Epithelial cell of prostate (primary cell): Measurements from ENCODE around the gene CHODL.

ENCODE experiments used
- DNase-seq: peaks from one replicate; pipeline ENCODE4 v3.0.0-alpha.2; 2011; ENCODE audit warnings: low read depth, low spot score
- H3K27ac ChIP-seq: fragments of 450-650 bp; 2 replicates; pipeline ENCODE4 v1.5.1; 2017; ENCODE audit warnings: mild to moderate bottlenecking

Gene CHODL

GRCh38 chr21:18244671-18245463 lies at the start of gene CHODL:
TSS of gene CHODL (plus strand) at chr21:18244833. CDS start at chr21:18245224, 391 bp downstream.
- H3K27ac ChIP-seq = no peak within 1 kb of the TSS
- DNase-seq = no peak

DNA sequence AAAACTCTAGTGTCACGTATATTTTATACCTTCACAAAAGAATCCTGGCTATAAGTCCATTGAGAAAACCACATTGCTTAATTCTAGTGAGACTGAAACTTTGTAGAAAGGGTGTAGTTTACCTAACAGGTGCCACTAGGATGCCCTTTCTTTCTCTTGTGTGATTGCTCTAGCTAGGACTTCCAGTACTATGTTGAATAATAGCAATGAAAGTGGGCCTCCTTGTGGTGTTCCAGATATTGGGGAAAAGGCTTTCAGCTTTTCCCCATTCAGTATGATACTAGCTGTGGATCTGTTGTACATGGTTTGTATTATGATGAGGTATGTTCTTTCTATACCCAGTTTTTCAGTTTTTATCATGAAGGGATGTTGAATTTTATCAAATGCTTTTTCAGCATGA lies 39.7 kb upstream of the CHODL start:
- DNase-seq = no peak

DNA sequence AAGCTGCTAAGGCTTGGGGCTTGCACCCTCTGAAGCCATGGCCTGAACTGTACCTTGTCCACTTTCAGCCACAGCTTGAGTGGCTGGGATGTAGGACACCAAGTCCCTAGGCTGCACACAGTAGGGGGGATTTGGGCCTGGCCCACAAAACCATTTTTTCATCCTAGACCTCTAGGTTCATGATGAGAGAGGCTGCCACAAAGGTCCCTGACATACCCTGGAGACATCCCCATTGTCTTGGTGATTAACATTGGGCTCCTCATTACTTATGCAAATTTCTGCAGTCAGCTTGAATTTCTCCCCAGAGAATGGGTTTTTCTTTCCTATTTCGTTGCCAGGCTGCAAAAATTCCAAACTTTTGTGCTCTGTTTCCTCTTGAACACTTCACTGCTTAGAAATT lies 26.3 kb upstream of the CHODL start:
- no peak overlapping the region for H3K27ac ChIP-seq
- no peak for DNase-seq

More for the DNA sequence above, 39.7 kb upstream of the CHODL start:
- H3K27ac ChIP-seq = no peak overlapping the region

- no peak overlapping the region for H3K27ac ChIP-seq
- DNase-seq = no peak
These were observed 24.1 kb upstream of the CHODL start for GRCh38 chr21:18220498-18220897.

GRCh38 chr21:18222346-18222745 lies 22.3 kb upstream of the CHODL start:
- no peak overlapping the region for H3K27ac ChIP-seq
- DNase-seq = no peak

DNA sequence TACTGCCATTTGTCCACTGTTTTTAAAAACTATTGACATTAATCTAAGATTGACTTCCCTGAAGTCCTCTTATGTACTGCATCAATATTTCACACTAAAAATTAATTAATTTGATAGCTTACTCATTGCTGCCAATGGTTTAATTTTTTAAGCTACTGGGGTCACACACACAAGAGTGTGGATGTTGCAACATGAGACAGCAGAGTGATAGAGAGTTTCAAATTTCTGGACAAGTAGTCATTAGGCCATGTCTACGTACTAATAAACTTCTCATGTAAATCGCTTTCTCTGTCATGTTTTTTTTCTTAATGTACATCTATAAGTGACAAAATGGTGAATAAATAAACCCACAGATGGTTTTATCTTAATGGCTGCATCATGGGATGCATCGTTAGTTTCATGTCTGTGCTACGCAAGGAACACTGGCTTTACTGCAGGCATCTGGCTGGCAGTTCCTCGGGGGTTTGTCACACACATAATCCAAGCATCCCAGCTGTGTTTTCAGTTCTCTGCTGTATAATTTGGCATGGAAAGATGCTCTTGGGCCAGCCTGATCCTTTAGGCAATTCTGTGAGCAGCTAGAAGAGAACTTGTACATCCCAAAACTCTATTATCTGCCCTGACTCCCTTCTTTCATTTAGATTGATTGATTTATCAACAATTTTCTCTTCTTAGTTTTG lies 16.4 kb upstream of the CHODL start:
- no peak for DNase-seq
- no peak overlapping the region for H3K27ac ChIP-seq

- DNase-seq = no peak
- no peak overlapping the region for H3K27ac ChIP-seq
These were observed 9.1 kb upstream of the CHODL start for GRCh38 chr21:18235545-18235944.

DNA sequence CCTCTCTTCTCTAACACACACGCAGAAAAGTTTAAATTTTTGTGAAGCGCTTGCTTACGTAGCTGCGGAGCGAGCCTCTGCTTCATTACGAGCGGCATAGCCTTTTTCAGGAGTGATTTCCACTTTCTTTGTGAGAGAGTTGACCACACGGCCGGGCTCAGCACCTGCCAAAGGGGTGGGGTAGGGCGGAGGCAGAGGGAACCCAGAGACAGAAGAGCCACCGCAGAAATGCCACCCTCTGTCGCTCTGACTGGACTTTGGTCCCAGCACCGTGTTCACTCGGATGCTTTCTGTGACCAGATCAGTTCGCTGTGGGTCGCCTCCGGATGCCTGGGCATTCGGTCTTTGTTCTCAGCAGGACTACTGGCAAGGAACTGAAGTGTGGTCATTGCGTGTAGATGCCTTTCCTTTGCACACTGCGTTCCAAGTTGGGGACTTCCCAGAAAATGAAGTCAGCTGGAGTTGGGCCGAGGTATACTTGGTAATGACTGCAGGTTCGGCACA lies 883 bp downstream of the CHODL start:
- H3K27ac ChIP-seq = no peak overlapping the region
- no peak for DNase-seq

- no peak for DNase-seq
- no peak overlapping the region for H3K27ac ChIP-seq
These were observed 3.5 kb downstream of the CHODL start for GRCh38 chr21:18248171-18248570.

DNA sequence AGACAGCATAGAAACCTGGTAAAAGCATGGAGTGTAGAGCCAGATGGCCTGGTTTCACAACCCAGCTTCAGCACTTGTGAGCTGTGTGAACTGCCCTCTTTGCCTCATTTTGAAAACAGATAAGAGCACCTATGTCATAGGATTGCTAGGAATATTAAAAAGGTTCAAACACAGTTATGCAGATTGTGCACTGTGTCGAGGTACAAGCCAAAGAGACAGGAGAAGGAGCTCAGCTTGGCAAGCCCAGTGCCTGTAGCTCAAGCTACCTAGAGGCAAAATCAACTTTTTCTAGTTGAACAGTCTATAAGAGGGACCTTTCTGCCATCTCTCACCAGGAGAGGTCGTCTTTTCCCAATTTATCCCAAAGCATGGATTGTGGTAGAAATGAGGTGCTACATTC lies 5.0 kb downstream of the CHODL start:
- H3K27ac ChIP-seq = no peak overlapping the region

GRCh38 chr21:18251065-18251464 lies 6.4 kb downstream of the CHODL start:
- no peak for DNase-seq
- no peak overlapping the region for H3K27ac ChIP-seq

More for the DNA sequence above, 5.0 kb downstream of the CHODL start:
- no peak for DNase-seq

DNA sequence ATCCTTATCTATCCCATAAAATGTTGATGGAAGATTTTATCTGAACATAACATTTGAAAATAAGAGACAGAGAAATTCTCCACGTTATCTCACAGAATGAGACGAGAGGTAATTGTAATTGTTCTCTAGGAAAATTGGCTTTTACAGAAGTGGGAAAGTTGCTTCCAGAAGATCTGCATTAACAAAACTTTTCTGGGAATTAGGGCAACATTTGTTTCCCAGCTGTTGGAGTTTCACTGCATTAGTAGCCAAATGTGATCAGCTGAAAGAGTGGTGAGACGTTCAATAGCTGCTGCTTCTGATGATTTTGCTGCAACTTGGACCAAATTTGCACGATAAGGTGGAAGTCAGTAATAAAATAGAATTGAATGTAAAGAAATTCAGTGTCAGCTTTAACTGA lies 7.6 kb downstream of the CHODL start:
- DNase-seq = no peak
- no peak overlapping the region for H3K27ac ChIP-seq

DNA sequence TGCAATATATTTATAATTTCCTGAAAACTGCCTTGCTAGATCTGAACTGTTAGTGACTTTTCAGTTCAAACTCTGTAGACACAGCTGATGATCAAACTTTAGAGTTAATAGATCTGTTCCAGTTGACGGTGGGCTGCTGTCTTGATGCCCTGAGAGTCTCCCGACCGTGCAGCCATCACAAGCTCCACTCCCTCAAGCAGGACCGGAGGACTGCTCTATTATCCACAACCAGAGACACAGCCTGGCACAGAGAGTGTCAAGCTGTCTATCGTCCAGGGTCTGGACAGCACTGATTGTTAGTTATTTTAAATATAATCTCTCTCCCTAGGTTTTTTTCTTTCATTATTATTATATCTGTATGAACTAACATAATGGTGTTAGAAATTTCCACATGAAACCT lies 8.0 kb downstream of the CHODL start:
- H3K27ac ChIP-seq = no peak overlapping the region
- DNase-seq = no peak

- no peak overlapping the region for H3K27ac ChIP-seq
- no peak for DNase-seq
These were observed 8.6 kb downstream of the CHODL start for GRCh38 chr21:18253221-18253620.

DNA sequence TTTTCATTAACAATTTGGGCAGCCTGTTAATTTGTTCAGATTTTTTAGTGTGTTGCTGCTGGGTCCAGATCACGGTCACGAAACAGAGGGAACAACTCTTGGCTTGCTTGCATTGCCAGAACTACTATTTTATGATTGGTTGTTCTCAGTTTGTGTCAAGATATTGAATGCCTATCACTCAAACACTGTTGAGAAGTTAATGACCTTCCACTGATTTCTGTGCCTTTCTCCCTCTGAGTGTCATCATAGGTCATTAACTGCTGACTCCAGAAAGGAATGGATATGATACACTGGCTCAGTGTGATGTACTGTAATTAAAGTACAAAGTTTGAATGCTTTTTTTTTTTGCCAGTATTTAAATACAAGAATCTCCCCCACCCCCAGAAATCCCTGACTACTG lies 9.2 kb downstream of the CHODL start:
- DNase-seq = no peak
- H3K27ac ChIP-seq = no peak overlapping the region

DNA sequence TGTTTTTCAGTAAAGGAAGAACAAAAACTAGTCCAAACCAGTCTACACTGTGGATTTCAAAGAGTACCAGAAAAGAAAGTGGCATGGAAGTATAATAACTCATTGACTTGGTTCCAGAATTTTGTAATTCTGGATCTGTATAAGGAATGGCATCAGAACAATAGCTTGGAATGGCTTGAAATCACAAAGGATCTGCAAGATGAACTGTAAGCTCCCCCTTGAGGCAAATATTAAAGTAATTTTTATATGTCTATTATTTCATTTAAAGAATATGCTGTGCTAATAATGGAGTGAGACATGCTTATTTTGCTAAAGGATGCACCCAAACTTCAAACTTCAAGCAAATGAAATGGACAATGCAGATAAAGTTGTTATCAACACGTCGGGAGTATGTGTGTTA lies 21.3 kb downstream of the CHODL start:
- DNase-seq = no peak
- no peak overlapping the region for H3K27ac ChIP-seq

DNA sequence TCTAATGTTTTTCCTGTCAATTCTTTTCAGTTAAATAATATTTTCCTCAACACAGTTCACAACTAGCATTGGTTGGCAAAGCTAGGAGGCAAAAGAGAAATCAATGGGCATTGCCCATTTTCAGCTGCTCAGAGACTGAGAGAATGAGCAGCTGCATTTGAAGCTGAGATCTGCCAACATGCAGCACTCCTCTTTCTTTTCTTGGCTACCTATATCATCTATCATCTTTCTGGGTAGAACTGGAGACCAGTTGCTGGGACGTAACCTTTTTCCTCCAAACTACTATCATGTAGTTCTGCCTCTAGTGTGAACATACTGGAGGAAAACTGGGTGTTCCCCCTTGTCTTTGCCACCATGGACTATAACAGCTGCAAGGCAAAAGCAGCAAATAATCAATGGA lies 22.9 kb downstream of the CHODL start:
- no peak overlapping the region for H3K27ac ChIP-seq
- no peak for DNase-seq

DNA sequence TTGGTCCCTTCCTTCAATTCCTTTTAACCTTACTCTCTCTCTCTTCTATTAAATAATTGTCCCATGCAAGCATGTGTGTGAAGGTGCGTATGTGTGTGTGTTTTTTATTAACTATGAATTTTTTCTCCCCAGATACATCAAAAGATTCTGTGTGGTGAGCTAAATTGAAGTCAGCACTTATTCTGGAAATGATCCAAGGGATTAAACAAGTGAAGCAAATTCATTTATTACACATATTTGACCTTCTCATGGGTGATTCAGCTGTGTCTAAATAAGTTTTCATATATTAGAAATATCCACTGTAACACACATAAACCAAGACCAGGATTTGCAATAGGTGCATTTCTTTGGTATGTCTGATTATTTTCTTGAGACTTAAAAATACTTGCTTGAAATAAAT lies 24.3 kb downstream of the CHODL start:
- DNase-seq = no peak
- H3K27ac ChIP-seq = no peak overlapping the region

GRCh38 chr21:18269856-18270255 lies 25.2 kb downstream of the CHODL start:
- no peak for DNase-seq
- no peak overlapping the region for H3K27ac ChIP-seq

- no peak overlapping the region for H3K27ac ChIP-seq
- no peak for DNase-seq
These were observed 28.8 kb downstream of the CHODL start for GRCh38 chr21:18273400-18273799.

DNA sequence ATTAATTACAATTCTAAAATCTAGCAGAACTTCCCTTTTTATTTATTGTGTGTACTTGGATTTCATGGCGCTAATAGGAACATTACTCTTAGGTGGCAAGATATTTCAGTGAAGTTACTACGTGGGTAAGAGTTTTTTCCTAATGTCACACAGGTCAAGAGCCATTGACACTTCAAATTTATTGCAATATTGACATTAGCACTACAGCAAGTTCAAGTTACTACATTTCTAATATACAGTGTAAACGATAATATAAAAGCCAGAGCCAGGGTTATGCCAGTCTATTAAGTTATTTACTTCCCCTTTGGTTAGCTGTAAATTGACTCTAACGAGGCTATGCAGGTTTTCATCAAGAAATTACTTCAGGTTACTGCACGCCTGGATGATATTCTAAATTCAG lies 29.7 kb downstream of the CHODL start:
- H3K27ac ChIP-seq = no peak overlapping the region
- no peak for DNase-seq

GRCh38 chr21:18275781-18276180 lies 31.1 kb downstream of the CHODL start:
- no peak for DNase-seq
- H3K27ac ChIP-seq = no peak overlapping the region
